ENCODE data around the gene ZNF805. TPM values are rescaled to one million over a fixed set of nuclear protein-coding genes. Genes with fewer than 3 reads are reported as not detected.

The ZNF805 gene
- total and polyA plus RNA-seq, 2 of the 13 experiments (the other 11 are each of a cell fraction or from before 2014, with no cell fraction given) = 5.1 to 12.8 TPM

GRCh38 chr19:57227502-57227901 is 12.9 kb upstream of the ZNF805 start:
- 0 out of 2 replicates have a peak, but pooled peaks cover 11% of the 10 kb centered on the region for H3K4me1 ChIP-seq (ENCODE audit: insufficient read depth, low read length)
- no peak overlapping the region for H3K27ac ChIP-seq (ENCODE audit: extremely low read length, insufficient read depth, low read length)
- FAIRE-seq = no peak
- H2AFZ ChIP-seq (ENCODE audit: low read length) = no peak overlapping the region
- in situ Hi-C loops (cut with HindIII; ENCODE audit: extremely low pct_ligation_motif_present, low pct_unique_long_range_greater_than_20kb) = no loop called here
- H3K27me3 ChIP-seq (ENCODE audit: control insufficient read depth in 1 of 2, insufficient read depth in 2 of 2, low read length in 2 of 2) = no peaks in the 10 kb centered on the region; a peak in 2 of 5 replicates
- 51% methylated on average over 4 of the region's 5 CpGs for WGBS (ENCODE audit: low lambda C conversion rate)
- ATAC-seq = no peak
- ChIA-PET CTCF (ENCODE audit: low intra/inter-chr PET ratio, low total read pairs) (no interaction called here), POLR2A (no interaction called here)
- H3K36me3 ChIP-seq (replicated peaks in 1 of 2; ENCODE audit: control insufficient read depth in 1 of 2, insufficient read depth in 2 of 2, low read length in 2 of 2) = no peaks in the 10 kb centered on the region
- no peak overlapping the region for H3K4me2 ChIP-seq (ENCODE audit: low read depth, low read length)
- no peaks in the 10 kb centered on the region for H3K79me2 ChIP-seq (ENCODE audit: insufficient read depth, low read length)
- H3K9ac ChIP-seq (ENCODE audit: insufficient read depth, low read depth, low read length) = no peak overlapping the region
- BruUV-seq (replicated peaks) = no TSS peak
- no peak for TF ChIP-seq PHF8 (CRISPR knock-in tag; IDR thresholded peaks at IDR 0.05)
- TF ChIP-seq NFE2L2 (IDR thresholded peaks at IDR 0.05; ENCODE audit: low read length) = no peak
- TF ChIP-seq SCMH1 (CRISPR knock-in tag; IDR thresholded peaks at IDR 0.05; ENCODE audit: borderline replicate concordance) = no peak
- no peak for TF ChIP-seq ZNF564 (CRISPR knock-in tag; IDR thresholded peaks at IDR 0.05)
- TF ChIP-seq PLSCR1 (CRISPR knock-in tag; IDR thresholded peaks at IDR 0.05; ENCODE audit: borderline replicate concordance) = no peak
- TF ChIP-seq TCF7L2 (IDR thresholded peaks at IDR 0.05; ENCODE audit: low read depth, low read length) = no peak
- TF ChIP-seq ZMYM2 (CRISPR knock-in tag; IDR thresholded peaks at IDR 0.05) = no peak
- no peak for TF ChIP-seq POLR2G (IDR thresholded peaks at IDR 0.05; ENCODE audit: low read depth, low read length)
- TF ChIP-seq, protein P1, sequence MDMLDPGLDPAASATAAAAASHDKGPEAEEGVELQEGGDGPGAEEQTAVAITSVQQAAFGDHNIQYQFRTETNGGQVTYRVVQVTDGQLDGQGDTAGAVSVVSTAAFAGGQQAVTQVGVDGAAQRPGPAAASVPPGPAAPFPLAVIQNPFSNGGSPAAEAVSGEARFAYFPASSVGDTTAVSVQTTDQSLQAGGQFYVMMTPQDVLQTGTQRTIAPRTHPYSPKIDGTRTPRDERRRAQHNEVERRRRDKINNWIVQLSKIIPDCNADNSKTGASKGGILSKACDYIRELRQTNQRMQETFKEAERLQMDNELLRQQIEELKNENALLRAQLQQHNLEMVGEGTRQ (IDR thresholded peaks at IDR 0.05; ENCODE audit: low read depth, low read length) = no peak
- TF ChIP-seq, protein P1 (CRISPR knock-in tag; IDR thresholded peaks at IDR 0.05; ENCODE audit: borderline replicate concordance) = no peak
- TF ChIP-seq, protein P2, sequence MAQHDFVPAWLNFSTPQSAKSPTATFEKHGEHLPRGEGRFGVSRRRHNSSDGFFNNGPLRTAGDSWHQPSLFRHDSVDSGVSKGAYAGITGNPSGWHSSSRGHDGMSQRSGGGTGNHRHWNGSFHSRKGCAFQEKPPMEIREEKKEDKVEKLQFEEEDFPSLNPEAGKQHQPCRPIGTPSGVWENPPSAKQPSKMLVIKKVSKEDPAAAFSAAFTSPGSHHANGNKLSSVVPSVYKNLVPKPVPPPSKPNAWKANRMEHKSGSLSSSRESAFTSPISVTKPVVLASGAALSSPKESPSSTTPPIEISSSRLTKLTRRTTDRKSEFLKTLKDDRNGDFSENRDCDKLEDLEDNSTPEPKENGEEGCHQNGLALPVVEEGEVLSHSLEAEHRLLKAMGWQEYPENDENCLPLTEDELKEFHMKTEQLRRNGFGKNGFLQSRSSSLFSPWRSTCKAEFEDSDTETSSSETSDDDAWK (CRISPR knock-in tag; IDR thresholded peaks at IDR 0.05) = no peak
- no peak for TF ChIP-seq NFE2 (CRISPR knock-in tag; IDR thresholded peaks at IDR 0.05)
- TF ChIP-seq, protein P3, sequence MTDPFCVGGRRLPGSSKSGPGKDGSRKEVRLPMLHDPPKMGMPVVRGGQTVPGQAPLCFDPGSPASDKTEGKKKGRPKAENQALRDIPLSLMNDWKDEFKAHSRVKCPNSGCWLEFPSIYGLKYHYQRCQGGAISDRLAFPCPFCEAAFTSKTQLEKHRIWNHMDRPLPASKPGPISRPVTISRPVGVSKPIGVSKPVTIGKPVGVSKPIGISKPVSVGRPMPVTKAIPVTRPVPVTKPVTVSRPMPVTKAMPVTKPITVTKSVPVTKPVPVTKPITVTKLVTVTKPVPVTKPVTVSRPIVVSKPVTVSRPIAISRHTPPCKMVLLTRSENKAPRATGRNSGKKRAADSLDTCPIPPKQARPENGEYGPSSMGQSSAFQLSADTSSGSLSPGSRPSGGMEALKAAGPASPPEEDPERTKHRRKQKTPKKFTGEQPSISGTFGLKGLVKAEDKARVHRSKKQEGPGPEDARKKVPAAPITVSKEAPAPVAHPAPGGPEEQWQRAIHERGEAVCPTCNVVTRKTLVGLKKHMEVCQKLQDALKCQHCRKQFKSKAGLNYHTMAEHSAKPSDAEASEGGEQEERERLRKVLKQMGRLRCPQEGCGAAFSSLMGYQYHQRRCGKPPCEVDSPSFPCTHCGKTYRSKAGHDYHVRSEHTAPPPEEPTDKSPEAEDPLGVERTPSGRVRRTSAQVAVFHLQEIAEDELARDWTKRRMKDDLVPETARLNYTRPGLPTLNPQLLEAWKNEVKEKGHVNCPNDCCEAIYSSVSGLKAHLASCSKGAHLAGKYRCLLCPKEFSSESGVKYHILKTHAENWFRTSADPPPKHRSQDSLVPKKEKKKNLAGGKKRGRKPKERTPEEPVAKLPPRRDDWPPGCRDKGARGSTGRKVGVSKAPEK (CRISPR knock-in tag; IDR thresholded peaks at IDR 0.05; ENCODE audit: borderline replicate concordance) = no peak
- TF ChIP-seq ZNF749 (CRISPR knock-in tag; IDR thresholded peaks at IDR 0.05; ENCODE audit: borderline replicate concordance) = no peak
- TF ChIP-seq, protein P4, sequence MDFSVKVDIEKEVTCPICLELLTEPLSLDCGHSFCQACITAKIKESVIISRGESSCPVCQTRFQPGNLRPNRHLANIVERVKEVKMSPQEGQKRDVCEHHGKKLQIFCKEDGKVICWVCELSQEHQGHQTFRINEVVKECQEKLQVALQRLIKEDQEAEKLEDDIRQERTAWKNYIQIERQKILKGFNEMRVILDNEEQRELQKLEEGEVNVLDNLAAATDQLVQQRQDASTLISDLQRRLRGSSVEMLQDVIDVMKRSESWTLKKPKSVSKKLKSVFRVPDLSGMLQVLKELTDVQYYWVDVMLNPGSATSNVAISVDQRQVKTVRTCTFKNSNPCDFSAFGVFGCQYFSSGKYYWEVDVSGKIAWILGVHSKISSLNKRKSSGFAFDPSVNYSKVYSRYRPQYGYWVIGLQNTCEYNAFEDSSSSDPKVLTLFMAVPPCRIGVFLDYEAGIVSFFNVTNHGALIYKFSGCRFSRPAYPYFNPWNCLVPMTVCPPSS (IDR thresholded peaks at IDR 0.05) = no peak
- no peaks in the 10 kb centered on the region for H4K20me1 ChIP-seq (ENCODE audit: insufficient read depth, low read length)
- intact Hi-C loops (cut with micrococcal nuclease; ENCODE audit: unreplicated experiment) = no loop called here
- no peak for DNase-seq (ENCODE audit: low spot score)
- H3K4me3 ChIP-seq (replicated peaks in 1 of 3; ENCODE audit: insufficient read depth in 1 of 3, low read depth in 2 of 3, low read length in 3 of 3) = no peak overlapping the region
- H3K9me3 ChIP-seq (ENCODE audit: low read length) = no peaks in the 10 kb centered on the region

All from HepG2 (cell line).